A549 (cell line): ENCODE results near the gene SRCAP.

Experiments
- BHLHE40 ChIP-seq: IDR thresholded peaks from 2 replicates; pipeline ENCODE4 v1.6.1; 2012; ENCODE audit warnings: low read depth, low read length, inconsistent platforms
- POLR2A ChIP-seq: IDR thresholded peaks from 2 replicates; pipeline ENCODE4 v1.6.1; 2012; ENCODE audit warnings: mild to moderate bottlenecking, low read length
- RFX5 ChIP-seq: fragments of 450-650 bp; IDR thresholded peaks from 2 replicates; pipeline ENCODE4 v1.7.1; 2014; ENCODE audit warnings: antibody characterized with exemption, mild to moderate bottlenecking, moderate library complexity
- SMC3 ChIP-seq: fragments of >200 bp; sonication (Bioruptor Twin); formaldehyde crosslinking; IDR thresholded peaks from 3 replicates; pipeline ENCODE4 v1.6.1; 2018; ENCODE audit warnings: inconsistent platforms
- TF ChIP-seq, protein P1 (sequence below): fragments of >200 bp; sonication (Bioruptor Twin); formaldehyde crosslinking; IDR thresholded peaks from 3 replicates; pipeline ENCODE4 v1.5.1; 2016
- TF ChIP-seq, protein P2 (sequence below): fragments of 200-600 bp; sonication (generic); IDR thresholded peaks from 2 replicates; pipeline ENCODE4 v1.6.1; 2016; ENCODE audit warnings: antibody characterized with exemption, mild to moderate bottlenecking, moderate library complexity

DNA sequence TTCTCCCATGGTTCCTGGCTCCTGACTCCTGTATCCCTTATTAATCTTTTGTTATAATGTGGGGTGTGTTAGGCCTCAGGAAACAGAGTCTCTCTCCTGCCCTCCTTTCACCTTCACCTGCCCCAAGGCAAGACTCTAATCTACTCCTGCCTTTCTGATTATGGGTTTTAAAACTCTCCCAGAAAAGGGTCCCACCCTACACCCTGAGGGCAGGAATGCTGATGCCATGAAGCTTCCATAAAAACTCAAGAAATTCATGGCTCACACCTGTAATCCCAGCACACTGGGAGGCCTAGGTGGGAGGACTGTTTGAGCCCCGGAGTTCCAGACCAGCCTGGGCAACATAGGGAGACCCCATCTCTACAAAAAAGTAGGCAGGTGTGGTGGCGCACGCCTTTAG lies 18.6 kb upstream of the SRCAP start:
- no peak for TF ChIP-seq RFX5
- TF ChIP-seq SMC3: no peak
- TF ChIP-seq BHLHE40: no peak
- TF ChIP-seq, protein P1, sequence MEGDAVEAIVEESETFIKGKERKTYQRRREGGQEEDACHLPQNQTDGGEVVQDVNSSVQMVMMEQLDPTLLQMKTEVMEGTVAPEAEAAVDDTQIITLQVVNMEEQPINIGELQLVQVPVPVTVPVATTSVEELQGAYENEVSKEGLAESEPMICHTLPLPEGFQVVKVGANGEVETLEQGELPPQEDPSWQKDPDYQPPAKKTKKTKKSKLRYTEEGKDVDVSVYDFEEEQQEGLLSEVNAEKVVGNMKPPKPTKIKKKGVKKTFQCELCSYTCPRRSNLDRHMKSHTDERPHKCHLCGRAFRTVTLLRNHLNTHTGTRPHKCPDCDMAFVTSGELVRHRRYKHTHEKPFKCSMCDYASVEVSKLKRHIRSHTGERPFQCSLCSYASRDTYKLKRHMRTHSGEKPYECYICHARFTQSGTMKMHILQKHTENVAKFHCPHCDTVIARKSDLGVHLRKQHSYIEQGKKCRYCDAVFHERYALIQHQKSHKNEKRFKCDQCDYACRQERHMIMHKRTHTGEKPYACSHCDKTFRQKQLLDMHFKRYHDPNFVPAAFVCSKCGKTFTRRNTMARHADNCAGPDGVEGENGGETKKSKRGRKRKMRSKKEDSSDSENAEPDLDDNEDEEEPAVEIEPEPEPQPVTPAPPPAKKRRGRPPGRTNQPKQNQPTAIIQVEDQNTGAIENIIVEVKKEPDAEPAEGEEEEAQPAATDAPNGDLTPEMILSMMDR: no peak
- TF ChIP-seq POLR2A: no peak
- TF ChIP-seq, protein P2, sequence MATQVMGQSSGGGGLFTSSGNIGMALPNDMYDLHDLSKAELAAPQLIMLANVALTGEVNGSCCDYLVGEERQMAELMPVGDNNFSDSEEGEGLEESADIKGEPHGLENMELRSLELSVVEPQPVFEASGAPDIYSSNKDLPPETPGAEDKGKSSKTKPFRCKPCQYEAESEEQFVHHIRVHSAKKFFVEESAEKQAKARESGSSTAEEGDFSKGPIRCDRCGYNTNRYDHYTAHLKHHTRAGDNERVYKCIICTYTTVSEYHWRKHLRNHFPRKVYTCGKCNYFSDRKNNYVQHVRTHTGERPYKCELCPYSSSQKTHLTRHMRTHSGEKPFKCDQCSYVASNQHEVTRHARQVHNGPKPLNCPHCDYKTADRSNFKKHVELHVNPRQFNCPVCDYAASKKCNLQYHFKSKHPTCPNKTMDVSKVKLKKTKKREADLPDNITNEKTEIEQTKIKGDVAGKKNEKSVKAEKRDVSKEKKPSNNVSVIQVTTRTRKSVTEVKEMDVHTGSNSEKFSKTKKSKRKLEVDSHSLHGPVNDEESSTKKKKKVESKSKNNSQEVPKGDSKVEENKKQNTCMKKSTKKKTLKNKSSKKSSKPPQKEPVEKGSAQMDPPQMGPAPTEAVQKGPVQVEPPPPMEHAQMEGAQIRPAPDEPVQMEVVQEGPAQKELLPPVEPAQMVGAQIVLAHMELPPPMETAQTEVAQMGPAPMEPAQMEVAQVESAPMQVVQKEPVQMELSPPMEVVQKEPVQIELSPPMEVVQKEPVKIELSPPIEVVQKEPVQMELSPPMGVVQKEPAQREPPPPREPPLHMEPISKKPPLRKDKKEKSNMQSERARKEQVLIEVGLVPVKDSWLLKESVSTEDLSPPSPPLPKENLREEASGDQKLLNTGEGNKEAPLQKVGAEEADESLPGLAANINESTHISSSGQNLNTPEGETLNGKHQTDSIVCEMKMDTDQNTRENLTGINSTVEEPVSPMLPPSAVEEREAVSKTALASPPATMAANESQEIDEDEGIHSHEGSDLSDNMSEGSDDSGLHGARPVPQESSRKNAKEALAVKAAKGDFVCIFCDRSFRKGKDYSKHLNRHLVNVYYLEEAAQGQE: no peak
